HG03439 (cell line): ENCODE data around the gene VPS13D.
"Not testable (repeated sequence)": the region's sequence is repeated elsewhere in the genome, so short reads cannot be mapped to it uniquely, and the experiment has no call there.

Experiments
- ATAC-seq: cut with Tn5 transposase; IDR thresholded peaks from one replicate; pipeline ENCODE4 v1.9.1; 2021; ENCODE audit warnings: mild to moderate bottlenecking, moderate library complexity; ENCODE audit not compliant: unreplicated experiment

The VPS13D gene

DNA sequence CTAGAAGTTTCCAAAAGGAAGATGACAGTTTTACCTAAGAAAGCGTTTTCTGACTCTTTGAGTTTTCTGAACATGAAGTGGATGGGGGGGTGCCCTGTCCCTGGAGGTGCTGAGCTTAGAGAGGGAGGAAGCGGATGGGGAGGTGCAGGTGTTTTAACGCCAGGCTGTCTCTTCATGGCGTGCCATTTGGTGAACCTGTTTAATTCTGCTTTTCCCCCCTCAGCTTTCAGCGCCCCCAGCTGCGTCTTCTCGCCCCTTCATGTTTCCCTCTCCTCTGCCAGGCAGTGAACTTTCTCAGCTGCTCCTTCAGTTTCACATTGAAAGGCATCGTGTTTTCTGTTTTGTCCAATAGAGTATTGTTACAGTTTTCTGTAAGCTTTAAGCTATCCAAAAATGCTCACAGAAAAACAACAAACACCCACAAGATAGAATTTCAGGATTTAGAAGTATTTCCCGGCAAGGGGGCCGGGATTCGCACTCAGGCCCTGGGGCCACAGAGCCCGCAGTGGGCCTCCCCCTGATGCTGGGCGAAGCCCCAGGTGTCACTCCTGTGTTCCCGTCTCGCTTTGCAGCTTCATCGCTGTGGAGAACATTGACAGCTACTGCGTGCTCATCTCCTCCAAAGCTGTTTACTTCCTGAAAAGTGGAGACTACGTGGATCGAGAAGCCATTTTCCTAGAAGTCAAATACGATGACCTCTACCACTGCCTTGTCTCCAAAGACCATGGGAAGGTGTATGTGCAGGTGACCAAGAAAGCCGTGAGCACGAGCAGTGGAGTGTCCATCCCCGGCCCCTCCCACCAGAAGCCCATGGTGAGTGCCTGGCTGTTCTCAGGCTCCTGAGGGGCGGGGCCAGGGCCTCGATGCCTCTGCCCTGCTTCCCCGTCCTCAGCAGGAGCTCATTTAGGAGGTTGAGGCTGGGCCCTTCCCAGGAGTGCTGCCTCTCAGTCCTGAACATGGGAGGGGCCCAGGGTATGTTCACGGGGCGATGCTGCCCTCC, 276.8 kb downstream of the VPS13D start:
- ATAC-seq = no peak

DNA sequence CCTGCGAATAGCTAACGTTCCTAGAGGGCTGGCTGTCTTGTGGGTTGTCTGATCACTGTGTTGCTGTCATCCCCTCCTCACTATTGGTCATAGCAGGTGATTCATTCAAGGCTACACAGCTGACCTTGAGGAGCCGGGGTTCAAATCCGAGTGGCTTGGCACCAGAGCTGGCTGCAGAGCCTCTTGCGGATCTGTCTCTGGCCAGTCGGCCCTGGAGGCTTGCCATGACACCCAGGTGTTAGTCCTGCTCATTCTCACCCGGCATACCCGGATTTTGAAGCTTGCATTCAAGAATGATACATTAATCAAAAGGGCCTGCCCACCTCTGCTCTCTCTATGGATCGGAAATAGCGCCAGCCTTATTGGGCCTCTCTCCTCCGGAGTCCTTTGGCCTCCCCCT, 277.8 kb downstream of the VPS13D start:
- no peak for ATAC-seq

GRCh38 chr1:12508849-12509248, 279.0 kb downstream of the VPS13D start:
- no peak for ATAC-seq

- ATAC-seq = no peak
Measured at GRCh38 chr1:12511128-12511484, 281.3 kb downstream of the VPS13D start.

- no peak for ATAC-seq
Measured at GRCh38 chr1:12511516-12512468, 282.0 kb downstream of the VPS13D start.

DNA sequence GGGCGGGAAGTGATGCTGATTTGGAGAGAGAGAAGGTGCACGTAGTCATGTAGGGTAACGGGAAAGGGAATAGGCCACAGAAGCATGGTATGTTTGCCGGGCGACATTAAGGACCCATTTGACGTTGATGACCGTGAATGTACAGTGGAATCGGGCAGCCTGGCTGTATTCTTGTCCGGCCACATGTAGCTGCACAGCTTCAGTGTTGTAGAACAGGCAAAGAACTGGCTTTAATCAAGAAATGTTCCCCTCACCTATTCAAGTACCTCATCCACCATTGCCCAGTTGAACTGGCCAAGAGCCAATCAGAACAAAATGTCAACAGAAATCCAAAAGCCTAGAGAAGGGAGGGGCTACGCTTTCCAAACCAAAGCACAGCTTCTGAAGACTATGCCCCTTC, 283.4 kb downstream of the VPS13D start:
- ATAC-seq = no peak

- ATAC-seq = no peak
Measured at GRCh38 chr1:12514590-12514989, 284.8 kb downstream of the VPS13D start.

- no peak for ATAC-seq
Measured at GRCh38 chr1:12515234-12515633, 285.4 kb downstream of the VPS13D start.

- ATAC-seq = no peak
Measured at GRCh38 chr1:12516741-12517140, 286.9 kb downstream of the VPS13D start.

DNA sequence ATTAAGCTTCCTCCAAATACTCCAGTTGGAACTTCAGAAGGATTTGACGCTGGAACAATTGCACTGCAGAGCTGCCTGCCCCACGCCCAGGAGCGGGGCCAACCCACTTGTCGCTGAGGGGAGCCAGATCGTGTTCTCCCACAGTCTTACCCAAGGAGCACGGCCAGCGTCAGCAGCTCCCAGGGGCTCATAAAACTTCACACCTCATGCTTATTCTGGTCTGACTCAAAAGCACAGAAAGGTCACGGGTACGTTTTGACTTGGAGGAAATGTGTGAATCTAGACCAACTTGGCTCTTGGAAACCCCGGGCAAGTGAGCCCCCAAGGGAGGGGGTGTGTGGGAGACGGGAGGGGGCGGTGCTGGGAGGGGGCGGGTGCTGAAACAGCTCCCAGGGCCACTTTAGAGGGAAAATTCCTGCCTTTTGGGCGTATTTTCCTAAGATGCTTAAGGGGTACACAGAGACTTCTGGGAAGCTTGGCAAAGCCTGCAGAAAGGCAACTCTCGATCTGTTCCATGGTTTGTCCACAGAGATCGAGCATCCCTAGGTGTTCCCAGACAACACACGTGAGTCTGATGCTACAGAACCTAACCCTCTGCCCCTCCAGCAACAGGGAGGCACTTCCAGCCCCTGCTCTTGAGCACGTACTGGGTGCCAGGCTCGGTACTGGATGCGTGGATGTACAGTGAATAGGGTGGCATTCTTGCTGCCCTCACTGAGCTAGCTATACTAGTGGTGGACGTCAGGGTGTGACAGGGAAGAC, 289.3 kb downstream of the VPS13D start:
- ATAC-seq = no peak

DNA sequence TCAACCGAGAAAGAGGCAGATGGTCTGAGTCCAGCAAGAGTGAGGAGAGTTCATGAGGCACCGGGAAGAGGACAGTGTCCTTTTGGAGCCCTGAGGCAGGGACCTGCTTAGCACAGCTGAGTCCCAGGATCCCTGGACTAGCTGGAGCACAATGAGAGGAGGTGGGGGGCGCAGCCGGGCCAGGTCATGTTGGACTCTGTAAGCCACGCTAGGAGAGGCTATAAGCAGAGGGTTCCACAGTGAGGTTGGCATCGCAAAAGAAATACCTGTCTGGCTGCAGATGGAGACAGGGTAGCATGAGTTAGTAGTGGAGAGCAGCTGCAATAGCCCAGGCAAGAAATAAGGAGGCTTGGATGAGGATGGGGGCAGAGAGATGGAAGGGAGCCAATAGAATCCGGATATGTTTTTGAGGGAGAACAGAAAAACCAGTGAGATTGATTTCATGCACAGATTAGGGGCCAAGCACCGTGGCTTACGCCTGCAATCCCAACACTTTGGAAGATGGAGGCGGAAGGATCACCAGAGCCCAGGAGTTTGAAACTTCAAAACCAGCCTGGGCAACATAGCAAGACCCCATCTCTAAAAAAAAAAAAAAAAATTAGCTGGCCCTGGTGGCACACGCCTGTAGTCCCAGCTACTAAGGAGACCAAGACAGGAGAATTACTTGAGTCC, 290.0 kb downstream of the VPS13D start:
- ATAC-seq = no peak

DNA sequence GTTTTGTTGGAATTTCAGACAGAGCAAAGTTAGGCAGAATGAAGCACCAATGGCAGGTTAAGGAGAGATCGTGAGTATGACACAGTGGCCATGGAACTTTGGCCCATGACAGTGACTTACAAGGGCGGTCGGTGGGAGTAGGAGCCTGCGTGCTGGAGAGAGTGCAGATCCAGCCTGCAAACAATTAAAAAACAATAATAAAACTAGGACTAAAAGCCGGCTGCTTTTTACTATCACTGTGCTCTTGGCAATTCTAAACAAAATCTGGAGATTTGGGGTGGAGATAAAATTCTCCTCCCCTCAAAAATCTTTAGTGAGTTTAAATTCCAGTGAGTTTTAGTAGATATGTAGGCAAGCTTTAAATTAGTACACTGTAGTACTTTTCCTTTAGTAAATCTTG, 291.3 kb downstream of the VPS13D start:
- no peak for ATAC-seq

DNA sequence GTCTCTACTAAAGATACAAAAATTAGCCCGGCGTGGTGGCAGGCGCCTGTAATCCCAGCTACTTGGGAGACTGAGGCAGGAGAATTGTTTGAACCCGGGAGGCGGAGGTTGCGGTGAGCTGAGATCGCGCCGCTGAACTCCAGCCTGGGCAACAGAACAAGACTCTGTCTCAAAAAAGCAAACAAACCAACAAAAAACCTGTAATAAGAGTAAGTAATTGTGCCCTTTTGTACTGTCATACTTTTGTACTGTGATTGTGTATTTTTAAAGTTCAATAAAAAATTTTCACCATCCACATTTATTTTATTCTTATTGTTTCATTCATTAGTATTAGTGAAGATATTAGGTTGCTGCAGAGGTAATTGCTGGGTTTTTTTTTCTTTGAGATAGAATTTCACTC, 292.9 kb downstream of the VPS13D start:
- ATAC-seq = not testable (repeated sequence)

- ATAC-seq = no peak
Measured at GRCh38 chr1:12524266-12524665, 294.4 kb downstream of the VPS13D start.

- ATAC-seq = no peak
Measured at GRCh38 chr1:12525311-12526181, 295.7 kb downstream of the VPS13D start.

DNA sequence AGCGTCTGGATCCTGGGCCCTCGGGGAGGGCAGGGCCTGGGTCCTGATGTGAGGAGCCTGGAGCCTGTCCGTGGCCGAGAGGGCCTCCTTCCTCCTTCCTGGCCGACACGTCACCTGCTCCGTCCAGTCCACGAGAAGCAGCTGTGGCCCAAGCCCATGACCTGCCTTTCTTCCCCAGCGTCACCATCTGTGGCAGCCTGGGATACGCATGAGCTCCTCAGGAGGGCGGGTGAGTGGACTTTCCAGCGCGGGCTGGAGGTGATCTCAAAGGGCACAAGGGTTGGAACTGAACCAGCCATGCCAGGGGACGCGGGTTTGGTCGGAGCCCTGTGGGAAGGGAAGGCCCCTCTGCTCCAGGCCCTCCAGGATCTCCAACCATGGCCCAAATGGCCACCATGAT, 297.7 kb downstream of the VPS13D start:
- ATAC-seq = no peak

- no peak for ATAC-seq
Measured at GRCh38 chr1:12528021-12528852, 298.4 kb downstream of the VPS13D start.

GRCh38 chr1:12529640-12530174, 299.9 kb downstream of the VPS13D start:
- ATAC-seq = no peak
